ENCODE data around the gene ARHGAP26. TPM values are rescaled to one million over a fixed set of nuclear protein-coding genes. Genes with fewer than 3 reads are reported as not detected.

ARHGAP26 gene
- total RNA-seq, 4 donors from 2014 or later, result 28.2 to 52.3 (median 37.9) TPM

GRCh38 chr5:143113461-143113860, 343.3 kb downstream of the ARHGAP26 start:
- intact Hi-C loops (cut with DNase I), result no loop called here
- Histone ChIP-seq H3K4me3 (replicated peaks in 1 of 3) (no peak overlapping the region), H3K27ac (no peak overlapping the region), H3K4me1 (peaks cover 3 to 15% of the 10 kb centered on the region in 2 donors), H3K9me3 (no peaks in the 10 kb centered on the region), H3K36me3 (no peaks in the 10 kb centered on the region), H3K27me3 (no peaks in the 10 kb centered on the region)
- whole genome bisulfite sequencing, 2 donors, result 88 to 93% methylated on average over 3 of the region's 3 CpGs
- TF ChIP-seq CTCF (IDR thresholded peaks at IDR 0.05) (no peak), POLR2A (IDR thresholded peaks at IDR 0.05) (no peak)
- no peak for DNase-seq

GRCh38 chr5:143114481-143114880, 344.3 kb downstream of the ARHGAP26 start:
- WGBS, 2 donors, result 46 to 50% methylated on average over 2 of the region's 2 CpGs
- TF ChIP-seq POLR2A (IDR thresholded peaks at IDR 0.05), result no peak
- TF ChIP-seq CTCF (IDR thresholded peaks at IDR 0.05), result no peak
- Histone ChIP-seq H3K9me3 (no peaks in the 10 kb centered on the region), H3K27me3 (no peaks in the 10 kb centered on the region), H3K4me3 (replicated peaks in 1 of 3) (no peak overlapping the region), H3K27ac (no peak overlapping the region), H3K36me3 (no peaks in the 10 kb centered on the region), H3K4me1 (peaks cover 0 to 8% of the 10 kb centered on the region in 2 donors)
- intact Hi-C loops (cut with DNase I), result no loop called here
- no peak for DNase-seq

DNA sequence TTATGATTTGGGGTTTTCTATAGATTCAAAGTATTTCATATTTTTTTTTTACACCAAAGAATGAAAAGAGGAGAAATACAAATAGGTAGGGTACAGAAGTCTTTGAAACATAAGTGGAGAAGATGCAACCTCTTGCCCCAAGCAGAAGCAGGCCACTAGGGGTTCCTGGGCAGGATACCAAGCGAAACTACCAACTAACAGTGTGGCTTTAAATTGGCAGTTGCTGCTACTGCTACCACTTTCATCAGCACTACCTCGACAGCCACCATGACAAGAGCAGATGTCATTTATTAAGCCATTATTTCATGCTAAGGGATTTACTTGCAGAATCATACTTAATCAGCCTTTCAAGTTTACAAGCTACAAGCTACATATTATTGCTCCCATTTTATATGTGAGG, 345.2 kb downstream of the ARHGAP26 start:
- WGBS, 2 donors, result 91 to 98% methylated on average over 2 of the region's 2 CpGs
- intact Hi-C loops (cut with DNase I), result no loop called here
- H3K9me3 ChIP-seq, result no peaks in the 10 kb centered on the region

GRCh38 chr5:143116814-143117213, 346.6 kb downstream of the ARHGAP26 start:
- intact Hi-C loops (cut with DNase I), result no loop called here
- no peaks in the 10 kb centered on the region for H3K27me3 ChIP-seq
- TF ChIP-seq POLR2A (IDR thresholded peaks at IDR 0.05) (no peak), CTCF (IDR thresholded peaks at IDR 0.05) (no peak)
- no peaks in the 10 kb centered on the region for H3K36me3 ChIP-seq
- no peak overlapping the region for H3K4me3 ChIP-seq (replicated peaks in 1 of 3)
- no peak overlapping the region for H3K27ac ChIP-seq
- no peaks in the 10 kb centered on the region for H3K9me3 ChIP-seq
- DNase-seq, result no peak
- no peaks in the 10 kb centered on the region for H3K4me1 ChIP-seq
- 82 to 84% methylated on average over 4 of the region's 4 CpGs for WGBS, 2 donors

More for the DNA sequence above, 345.2 kb downstream of the ARHGAP26 start:
- Histone ChIP-seq H3K4me3 (replicated peaks in 1 of 3) (no peak overlapping the region), H3K4me1 (peaks cover 0 to 8% of the 10 kb centered on the region in 2 donors), H3K27ac (no peak overlapping the region), H3K27me3 (no peaks in the 10 kb centered on the region), H3K36me3 (no peaks in the 10 kb centered on the region)
- no peak for DNase-seq
- TF ChIP-seq CTCF (IDR thresholded peaks at IDR 0.05), result no peak
- TF ChIP-seq POLR2A (IDR thresholded peaks at IDR 0.05), result no peak

- Histone ChIP-seq H3K27me3 (no peaks in the 10 kb centered on the region), H3K4me1 (no peaks in the 10 kb centered on the region), H3K9me3 (no peaks in the 10 kb centered on the region), H3K27ac (no peak overlapping the region), H3K36me3 (no peaks in the 10 kb centered on the region), H3K4me3 (replicated peaks in 1 of 3) (no peak overlapping the region)
- intact Hi-C loops (cut with DNase I), result no loop called here
- no peak for TF ChIP-seq POLR2A (IDR thresholded peaks at IDR 0.05)
- TF ChIP-seq CTCF (IDR thresholded peaks at IDR 0.05), result no peak
- DNase-seq, result no peak
Observed at GRCh38 chr5:143117821-143118220, 347.6 kb downstream of the ARHGAP26 start.
